Liver (tissue), 9 donors: ENCODE data around the gene COL7A1. TPM values are rescaled to one million over a fixed set of nuclear protein-coding genes. Genes with fewer than 3 reads are reported as not detected.

Experiments
- DNase-seq: peaks from one replicate; pipeline ENCODE4 v3.0.0-alpha.2; 2017; ENCODE audit warnings: low spot score
- H3K27ac ChIP-seq, 2 donors: one replicate each; pipeline ENCODE4 v1.7.0; 2013; ENCODE audit warnings: inconsistent platforms in 2 of 2, low read length in 2 of 2, control low read depth in 1 of 2, low read depth in 1 of 2, mild to moderate bottlenecking in 1 of 2
- H3K27me3 ChIP-seq, 4 donors: one replicate each; pipeline versions ENCODE4 v1.6.1 to v1.7.0; 2013; ENCODE audit warnings: low read length in 3 of 4, inconsistent platforms in 1 of 4, mild to moderate bottlenecking in 1 of 4, moderate library complexity in 1 of 4; ENCODE audit not compliant: control insufficient read depth in 4 of 4, insufficient read depth in 4 of 4
- H3K36me3 ChIP-seq, 4 donors: one replicate each; pipeline versions ENCODE4 v1.6.1 to v1.7.0; 2013; ENCODE audit warnings: low read length in 3 of 4, mild to moderate bottlenecking in 3 of 4, low read depth in 1 of 4, moderate library complexity in 1 of 4; ENCODE audit not compliant: control insufficient read depth in 4 of 4, insufficient read depth in 3 of 4
- H3K4me1 ChIP-seq, 4 donors: one replicate each; pipeline versions ENCODE4 v1.6.1 to v1.7.0; 2013; ENCODE audit warnings: low read length in 3 of 4, mild to moderate bottlenecking in 3 of 4, moderate library complexity in 1 of 4; ENCODE audit not compliant: control insufficient read depth in 4 of 4, insufficient read depth in 4 of 4
- H3K4me3 ChIP-seq, 3 donors: one replicate each; pipeline versions ENCODE4 v1.6.1 to v1.7.0; 2013; ENCODE audit warnings: low read length in 3 of 3, control low read depth in 1 of 3, low read depth in 1 of 3, mild to moderate bottlenecking in 1 of 3
- H3K9ac ChIP-seq, 2 donors: one replicate each; pipeline ENCODE4 v1.7.0; 2013; ENCODE audit warnings: low read length in 2 of 2, mild to moderate bottlenecking in 2 of 2, moderate library complexity in 2 of 2, control low read depth in 1 of 2, low read depth in 1 of 2
- H3K9me3 ChIP-seq, 4 donors: one replicate each; pipeline versions ENCODE4 v1.6.1 to v1.7.0; 2013; ENCODE audit warnings: low read length in 3 of 4; ENCODE audit not compliant: control insufficient read depth in 4 of 4
- EGR1 ChIP-seq, 2 donors: IDR thresholded peaks; 2 replicates each; pipeline ENCODE4 v1.6.1; 2016 to 2018; ENCODE audit warnings: antibody characterized with exemption in 2 of 2, low read depth in 2 of 2
- FOXA1 ChIP-seq: IDR thresholded peaks from 2 replicates; pipeline ENCODE4 v1.6.1; 2016; ENCODE audit warnings: antibody characterized with exemption
- FOXA2 ChIP-seq: IDR thresholded peaks from 2 replicates; pipeline ENCODE4 v1.6.1; 2016; ENCODE audit warnings: antibody characterized with exemption
- GABPA ChIP-seq, 2 donors: IDR thresholded peaks in 1 of 2; conservative IDR thresholded peaks in 1 of 2; 2 replicates each; pipeline ENCODE4 v1.6.1; 2016; ENCODE audit warnings: antibody characterized with exemption in 2 of 2, mild to moderate bottlenecking in 1 of 2, moderate library complexity in 1 of 2
- HNF4A ChIP-seq, 2 donors: conservative IDR thresholded peaks; 2 replicates each; pipeline ENCODE4 v1.6.1; 2016; ENCODE audit warnings: antibody characterized with exemption in 2 of 2, mild to moderate bottlenecking in 2 of 2
- HNF4G ChIP-seq: IDR thresholded peaks from 2 replicates; pipeline ENCODE4 v1.6.1; 2016; ENCODE audit warnings: antibody characterized with exemption
- JUND ChIP-seq, 2 donors: IDR thresholded peaks; 2 replicates each; pipeline ENCODE4 v1.6.1; 2016; ENCODE audit warnings: antibody characterized with exemption in 2 of 2
- NR2F2 ChIP-seq: IDR thresholded peaks from 2 replicates; pipeline ENCODE4 v1.6.1; 2016; ENCODE audit warnings: antibody characterized with exemption
- RAD21 ChIP-seq, 2 donors: IDR thresholded peaks; 2 replicates each; pipeline ENCODE4 v1.6.1; 2016; ENCODE audit warnings: antibody characterized with exemption in 2 of 2, mild to moderate bottlenecking in 2 of 2
- RXRA ChIP-seq, 2 donors: IDR thresholded peaks; 2 replicates each; pipeline ENCODE4 v1.6.1; 2017 to 2018; ENCODE audit warnings: antibody characterized with exemption in 2 of 2, mild to moderate bottlenecking in 1 of 2
- SP1 ChIP-seq: IDR thresholded peaks from 2 replicates; pipeline ENCODE4 v1.6.1; 2018; ENCODE audit warnings: antibody characterized with exemption, mild to moderate bottlenecking
- TAF1 ChIP-seq: conservative IDR thresholded peaks from 2 replicates; pipeline ENCODE4 v1.6.1; 2016; ENCODE audit warnings: antibody characterized with exemption, mild to moderate bottlenecking
- YY1 ChIP-seq: IDR thresholded peaks from 2 replicates; pipeline ENCODE4 v1.6.1; 2016; ENCODE audit warnings: antibody characterized with exemption, mild to moderate bottlenecking
- WGBS: extraction: QIAGEN DNeasy Blood & Tissue Kit; methylation state at CpG from one replicate; pipeline ENCODE4 v1.1.7; 2013; 5-methylcytosine and 5-hydroxymethylcytosine counted together
- polyA plus RNA-seq, 2 donors: library from polyadenylated mRNA; stranded (reverse) in 1 of 2; unstranded in 1 of 2; fragments of 200-250 nt in 1 of 2; fragments of >200 nt in 1 of 2; fragmentation: Nextera tagmentation in 1 of 2; extraction: Ambion mirVana in 1 of 2; gene quantifications; one replicate each; pipeline versions ENCODE4 v1.2.1 to v1.2.3, GENCODE V29; 2013 to 2015
- total RNA-seq, 2 donors: library from RNA; depleted of rRNA; stranded (reverse); fragments of >200 nt; gene quantifications; one replicate each; pipeline ENCODE4 v1.2.3, GENCODE V29; 2014
- TF ChIP-seq, protein P1 (sequence below): fragments of 150-350 bp; IDR thresholded peaks from 2 replicates; pipeline ENCODE4 v1.5.1; 2017; ENCODE audit warnings: improper control_type of control experiment, low read depth, low read length; ENCODE audit not compliant: missing input control
- TF ChIP-seq, protein P2 (sequence below): IDR thresholded peaks from 2 replicates; pipeline ENCODE4 v1.6.1; 2016; ENCODE audit warnings: antibody characterized with exemption, mild to moderate bottlenecking
- TF ChIP-seq, protein P3 (sequence below): IDR thresholded peaks from 2 replicates; pipeline ENCODE4 v1.6.1; 2016; ENCODE audit warnings: antibody characterized with exemption
- TF ChIP-seq, protein P4 (sequence below): IDR thresholded peaks from 2 replicates; pipeline ENCODE4 v1.6.1; 2016; ENCODE audit warnings: antibody characterized with exemption
- donor health status: healthy.
- donor health status: healthy.
- donor health status: healthy.
- donor health status: healthy.
- donor health status: healthy.

The COL7A1 gene
- total and polyA plus RNA-seq, 4 donors: 0.24 to 0.84 (median 0.40) TPM

DNA sequence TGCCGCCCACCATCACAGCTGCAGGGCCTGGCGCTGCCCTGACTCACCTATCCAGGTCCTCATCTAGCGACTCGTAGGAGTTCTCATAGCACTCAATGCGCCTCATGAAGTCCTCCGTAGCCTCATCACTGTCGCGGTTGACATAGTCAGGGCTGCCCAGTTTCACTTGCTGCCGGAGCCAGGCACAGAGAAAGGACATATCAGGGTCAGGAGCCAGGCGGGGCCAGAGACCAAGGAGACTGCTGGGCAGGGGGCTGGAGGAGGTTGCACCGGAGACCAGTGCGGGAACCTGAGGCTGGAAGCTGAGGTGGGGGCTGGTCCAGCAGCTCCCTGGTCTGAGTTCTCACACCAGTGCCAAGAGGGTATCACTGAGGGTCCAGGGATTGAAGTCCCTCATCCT lies 56.7 kb downstream of the COL7A1 start:
- no peak for TF ChIP-seq EGR1 (IDR thresholded peaks at IDR 0.05; ENCODE audit: low read depth in 2 of 2)
- TF ChIP-seq FOXA2: no peak
- TF ChIP-seq, protein P1, sequence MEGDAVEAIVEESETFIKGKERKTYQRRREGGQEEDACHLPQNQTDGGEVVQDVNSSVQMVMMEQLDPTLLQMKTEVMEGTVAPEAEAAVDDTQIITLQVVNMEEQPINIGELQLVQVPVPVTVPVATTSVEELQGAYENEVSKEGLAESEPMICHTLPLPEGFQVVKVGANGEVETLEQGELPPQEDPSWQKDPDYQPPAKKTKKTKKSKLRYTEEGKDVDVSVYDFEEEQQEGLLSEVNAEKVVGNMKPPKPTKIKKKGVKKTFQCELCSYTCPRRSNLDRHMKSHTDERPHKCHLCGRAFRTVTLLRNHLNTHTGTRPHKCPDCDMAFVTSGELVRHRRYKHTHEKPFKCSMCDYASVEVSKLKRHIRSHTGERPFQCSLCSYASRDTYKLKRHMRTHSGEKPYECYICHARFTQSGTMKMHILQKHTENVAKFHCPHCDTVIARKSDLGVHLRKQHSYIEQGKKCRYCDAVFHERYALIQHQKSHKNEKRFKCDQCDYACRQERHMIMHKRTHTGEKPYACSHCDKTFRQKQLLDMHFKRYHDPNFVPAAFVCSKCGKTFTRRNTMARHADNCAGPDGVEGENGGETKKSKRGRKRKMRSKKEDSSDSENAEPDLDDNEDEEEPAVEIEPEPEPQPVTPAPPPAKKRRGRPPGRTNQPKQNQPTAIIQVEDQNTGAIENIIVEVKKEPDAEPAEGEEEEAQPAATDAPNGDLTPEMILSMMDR: no peak
- TF ChIP-seq GABPA (IDR thresholded peaks at IDR 0.05 in 1 of 2, conservative IDR thresholded peaks at IDR 0.05 in 1 of 2): no peak
- TF ChIP-seq NR2F2: no peak
- TF ChIP-seq, protein P2, sequence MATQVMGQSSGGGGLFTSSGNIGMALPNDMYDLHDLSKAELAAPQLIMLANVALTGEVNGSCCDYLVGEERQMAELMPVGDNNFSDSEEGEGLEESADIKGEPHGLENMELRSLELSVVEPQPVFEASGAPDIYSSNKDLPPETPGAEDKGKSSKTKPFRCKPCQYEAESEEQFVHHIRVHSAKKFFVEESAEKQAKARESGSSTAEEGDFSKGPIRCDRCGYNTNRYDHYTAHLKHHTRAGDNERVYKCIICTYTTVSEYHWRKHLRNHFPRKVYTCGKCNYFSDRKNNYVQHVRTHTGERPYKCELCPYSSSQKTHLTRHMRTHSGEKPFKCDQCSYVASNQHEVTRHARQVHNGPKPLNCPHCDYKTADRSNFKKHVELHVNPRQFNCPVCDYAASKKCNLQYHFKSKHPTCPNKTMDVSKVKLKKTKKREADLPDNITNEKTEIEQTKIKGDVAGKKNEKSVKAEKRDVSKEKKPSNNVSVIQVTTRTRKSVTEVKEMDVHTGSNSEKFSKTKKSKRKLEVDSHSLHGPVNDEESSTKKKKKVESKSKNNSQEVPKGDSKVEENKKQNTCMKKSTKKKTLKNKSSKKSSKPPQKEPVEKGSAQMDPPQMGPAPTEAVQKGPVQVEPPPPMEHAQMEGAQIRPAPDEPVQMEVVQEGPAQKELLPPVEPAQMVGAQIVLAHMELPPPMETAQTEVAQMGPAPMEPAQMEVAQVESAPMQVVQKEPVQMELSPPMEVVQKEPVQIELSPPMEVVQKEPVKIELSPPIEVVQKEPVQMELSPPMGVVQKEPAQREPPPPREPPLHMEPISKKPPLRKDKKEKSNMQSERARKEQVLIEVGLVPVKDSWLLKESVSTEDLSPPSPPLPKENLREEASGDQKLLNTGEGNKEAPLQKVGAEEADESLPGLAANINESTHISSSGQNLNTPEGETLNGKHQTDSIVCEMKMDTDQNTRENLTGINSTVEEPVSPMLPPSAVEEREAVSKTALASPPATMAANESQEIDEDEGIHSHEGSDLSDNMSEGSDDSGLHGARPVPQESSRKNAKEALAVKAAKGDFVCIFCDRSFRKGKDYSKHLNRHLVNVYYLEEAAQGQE: no peak
- no peak for TF ChIP-seq YY1
- TF ChIP-seq SP1: no peak
- TF ChIP-seq, protein P3, sequence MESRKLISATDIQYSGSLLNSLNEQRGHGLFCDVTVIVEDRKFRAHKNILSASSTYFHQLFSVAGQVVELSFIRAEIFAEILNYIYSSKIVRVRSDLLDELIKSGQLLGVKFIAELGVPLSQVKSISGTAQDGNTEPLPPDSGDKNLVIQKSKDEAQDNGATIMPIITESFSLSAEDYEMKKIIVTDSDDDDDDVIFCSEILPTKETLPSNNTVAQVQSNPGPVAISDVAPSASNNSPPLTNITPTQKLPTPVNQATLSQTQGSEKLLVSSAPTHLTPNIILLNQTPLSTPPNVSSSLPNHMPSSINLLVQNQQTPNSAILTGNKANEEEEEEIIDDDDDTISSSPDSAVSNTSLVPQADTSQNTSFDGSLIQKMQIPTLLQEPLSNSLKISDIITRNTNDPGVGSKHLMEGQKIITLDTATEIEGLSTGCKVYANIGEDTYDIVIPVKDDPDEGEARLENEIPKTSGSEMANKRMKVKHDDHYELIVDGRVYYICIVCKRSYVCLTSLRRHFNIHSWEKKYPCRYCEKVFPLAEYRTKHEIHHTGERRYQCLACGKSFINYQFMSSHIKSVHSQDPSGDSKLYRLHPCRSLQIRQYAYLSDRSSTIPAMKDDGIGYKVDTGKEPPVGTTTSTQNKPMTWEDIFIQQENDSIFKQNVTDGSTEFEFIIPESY: no peak
- TF ChIP-seq HNF4A (conservative IDR thresholded peaks at IDR 0.05): no peak
- TF ChIP-seq TAF1: no peak
- TF ChIP-seq RAD21 (IDR thresholded peaks at IDR 0.05): no peak
- TF ChIP-seq FOXA1: no peak
- TF ChIP-seq, protein P4, sequence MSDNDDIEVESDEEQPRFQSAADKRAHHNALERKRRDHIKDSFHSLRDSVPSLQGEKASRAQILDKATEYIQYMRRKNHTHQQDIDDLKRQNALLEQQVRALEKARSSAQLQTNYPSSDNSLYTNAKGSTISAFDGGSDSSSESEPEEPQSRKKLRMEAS: no peak
- no peak for TF ChIP-seq JUND (IDR thresholded peaks at IDR 0.05)
- no peak for TF ChIP-seq HNF4G
- no peak for TF ChIP-seq RXRA (IDR thresholded peaks at IDR 0.05)
- H3K9me3 ChIP-seq: no peaks in the 10 kb centered on the region
- peaks cover 0 to 2% (median 0%) of the 10 kb centered on the region in 4 donors for H3K36me3 ChIP-seq
- no peak overlapping the region for H3K27ac ChIP-seq
- no peak overlapping the region for H3K4me3 ChIP-seq
- H3K9ac ChIP-seq: no peak overlapping the region
- DNase-seq: no peak
- H3K27me3 ChIP-seq: no peaks in the 10 kb centered on the region
- no peaks in the 10 kb centered on the region for H3K4me1 ChIP-seq
- WGBS: 94% methylated on average over 12 of the region's 12 CpGs

DNA sequence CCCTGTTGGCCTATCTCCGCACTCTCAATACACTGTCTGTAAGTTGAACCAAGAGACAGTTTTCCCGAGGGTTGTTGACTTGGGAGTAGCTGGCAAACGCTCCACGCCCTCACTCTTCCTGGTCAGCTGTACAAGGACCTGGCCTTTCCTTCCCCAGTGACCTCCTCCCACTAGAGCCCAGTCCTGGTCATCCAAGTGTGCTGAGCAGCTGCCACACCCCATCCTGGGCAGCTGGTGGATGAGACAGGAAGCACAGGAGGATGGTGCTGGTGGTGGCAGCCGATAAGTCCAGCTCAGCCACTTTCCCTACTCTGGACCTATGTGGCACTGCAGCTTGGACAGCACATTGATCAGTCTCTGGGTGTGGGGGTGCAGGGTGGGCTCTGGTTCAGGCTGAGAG lies 58.3 kb downstream of the COL7A1 start:
- peaks cover 0 to 2% (median 0%) of the 10 kb centered on the region in 4 donors for H3K36me3 ChIP-seq
- H3K9me3 ChIP-seq: no peaks in the 10 kb centered on the region
- H3K9ac ChIP-seq: no peak overlapping the region
- H3K4me3 ChIP-seq: no peak overlapping the region
- WGBS: 89% methylated on average over 5 of the region's 5 CpGs
- no peak for DNase-seq
- H3K4me1 ChIP-seq: no peaks in the 10 kb centered on the region
- H3K27me3 ChIP-seq: no peaks in the 10 kb centered on the region
- TF ChIP-seq SP1: no peak
- no peak overlapping the region for H3K27ac ChIP-seq
